Activated CD4-positive, alpha-beta memory T cell treated with anti-CD3 and anti-CD28 coated beads for 36 hours (primary cell): ENCODE data around the gene JAG2. TPM values are rescaled to one million over a fixed set of nuclear protein-coding genes. Genes with fewer than 3 reads are reported as not detected.

Experiments used
- CTCF ChIA-PET: fragments of 350-600 bp; sonication (Branson Sonifier 250); formaldehyde crosslinking; loops from one replicate; lab custom pipeline; 2021; ENCODE audit warnings: antibody characterized with exemption, inconsistent platforms; lab: Charles Lee
- POLR2A ChIA-PET: fragments of 350-600 bp; sonication (Branson Sonifier 250); formaldehyde crosslinking; loops from one replicate; lab custom pipeline; 2021; ENCODE audit warnings: antibody characterized with exemption; lab: Charles Lee
- DNase-seq: peaks from one replicate; pipeline ENCODE4 v3.0.0-alpha.2; 2020
- H3K27ac Mint-ChIP-seq: one replicate; pipeline ENCODE4 v1.8.0; 2021; ENCODE audit warnings: mixed read lengths
- H3K27me3 Mint-ChIP-seq: one replicate; pipeline ENCODE4 v1.8.0; 2021; ENCODE audit warnings: mixed read lengths
- H3K36me3 Mint-ChIP-seq: one replicate; pipeline ENCODE4 v1.8.0; 2021; ENCODE audit warnings: mixed read lengths
- H3K4me1 Mint-ChIP-seq: one replicate; pipeline ENCODE4 v1.8.0; 2021; ENCODE audit warnings: low read depth, mixed read lengths
- H3K4me3 Mint-ChIP-seq: one replicate; pipeline ENCODE4 v1.8.0; 2021; ENCODE audit warnings: mild to moderate bottlenecking, mixed read lengths
- H3K9me3 Mint-ChIP-seq: one replicate; pipeline ENCODE4 v1.8.0; 2021; ENCODE audit warnings: mixed read lengths
- intact Hi-C: fragments of 100-400 bp; cut with micrococcal nuclease; formaldehyde crosslinking; loops from one replicate; pipeline ENCODE4 v1.15.1; 2023
- total RNA-seq, 2 experiments: library from RNA; stranded (reverse); gene quantifications; one replicate each; pipeline ENCODE4 v1.2.3, GENCODE V29; 2021

Gene JAG2
- total RNA-seq, 2 experiments from 2014 or later: 1.6 to 2.4 TPM

DNA sequence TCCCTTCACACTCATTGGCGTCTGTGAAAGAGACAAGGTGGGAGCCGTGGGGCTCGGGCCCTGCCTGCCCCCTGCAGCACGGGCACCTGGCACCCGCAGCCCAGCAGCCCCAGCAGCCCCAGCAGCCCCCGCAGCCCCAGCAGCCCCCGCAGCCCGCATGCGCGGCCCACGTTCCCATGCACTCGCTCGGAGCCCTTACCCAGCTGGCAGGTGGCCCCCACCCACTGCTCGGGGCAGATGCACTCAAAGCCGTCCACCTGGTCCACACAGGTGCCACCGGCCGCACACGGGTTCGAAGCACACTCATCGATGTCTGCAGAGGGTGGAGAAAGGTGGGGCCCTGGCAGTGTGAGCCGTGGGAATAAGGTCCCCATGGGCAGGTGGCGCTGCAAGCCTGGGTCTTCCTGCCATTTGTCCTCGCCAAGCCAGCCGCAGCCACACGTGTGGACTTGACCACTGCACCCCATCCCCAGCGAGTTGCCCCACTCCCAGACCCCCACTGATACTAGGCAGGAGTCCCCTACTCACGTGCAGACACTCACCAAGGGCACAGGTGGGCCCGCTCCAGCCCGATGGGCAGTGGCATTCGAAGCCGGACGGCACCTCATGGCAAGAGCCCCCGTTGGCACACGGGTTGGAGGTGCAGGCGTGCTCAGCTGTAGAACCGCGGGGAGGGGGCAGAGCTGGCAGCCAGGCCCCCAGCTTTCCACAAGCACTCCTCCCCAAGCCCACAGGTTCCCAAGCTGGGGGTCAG is 17.3 kb downstream of the JAG2 start:
- no peak for DNase-seq
- CTCF ChIA-PET: no interaction called here
- Mint-ChIP-seq H3K27ac (no peak overlapping the region), H3K4me3 (no peak overlapping the region), H3K9me3 (no peaks in the 10 kb centered on the region), H3K27me3 (no peaks in the 10 kb centered on the region), H3K4me1 (no peaks in the 10 kb centered on the region), H3K36me3 (no peaks in the 10 kb centered on the region)
- intact Hi-C loops: no loop called here
- POLR2A ChIA-PET: no interaction called here

GRCh38 chr14:105150368-105151083 is 18.1 kb downstream of the JAG2 start:
- Mint-ChIP-seq H3K27me3 (no peaks in the 10 kb centered on the region), H3K4me1 (no peaks in the 10 kb centered on the region), H3K9me3 (no peaks in the 10 kb centered on the region), H3K36me3 (no peaks in the 10 kb centered on the region), H3K4me3 (no peak overlapping the region), H3K27ac (no peak overlapping the region)
- CTCF ChIA-PET: no interaction called here
- no peak for DNase-seq
- POLR2A ChIA-PET: interaction anchor here (0.6 kb wide), 1 partner anchor 65 kb away, joined by 3 read pairs; no protein-coding TSS in a partner anchor
- intact Hi-C loops: no loop called here

DNA sequence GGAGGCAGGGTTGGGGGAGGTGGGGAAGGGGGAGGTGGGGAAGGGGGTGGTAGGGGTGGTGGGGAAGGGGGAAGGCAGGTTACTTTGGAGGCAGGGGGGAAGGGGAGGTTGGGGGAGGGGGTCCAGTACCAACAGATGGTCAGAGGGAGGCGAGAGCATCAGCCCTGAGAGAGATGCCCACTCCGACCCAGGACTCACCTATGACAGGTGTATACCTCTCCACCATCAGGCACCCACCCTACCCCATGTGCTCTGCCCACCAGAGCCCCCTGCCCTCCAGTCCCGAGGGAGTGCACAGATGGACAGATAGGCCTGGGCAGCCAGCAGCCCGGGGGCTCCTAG is 18.6 kb downstream of the JAG2 start:
- no peak overlapping the region for H3K27ac Mint-ChIP-seq
- ChIA-PET CTCF (no interaction called here), POLR2A (interaction anchor here (0.6 kb wide), 1 partner anchor 64 kb away, joined by 3 read pairs; no protein-coding TSS in a partner anchor)
- H3K9me3 Mint-ChIP-seq: no peaks in the 10 kb centered on the region
- H3K27me3 Mint-ChIP-seq: no peaks in the 10 kb centered on the region
- DNase-seq: no peak
- H3K36me3 Mint-ChIP-seq: no peaks in the 10 kb centered on the region
- no peak overlapping the region for H3K4me3 Mint-ChIP-seq
- no peaks in the 10 kb centered on the region for H3K4me1 Mint-ChIP-seq
- intact Hi-C loops: no loop called here

DNA sequence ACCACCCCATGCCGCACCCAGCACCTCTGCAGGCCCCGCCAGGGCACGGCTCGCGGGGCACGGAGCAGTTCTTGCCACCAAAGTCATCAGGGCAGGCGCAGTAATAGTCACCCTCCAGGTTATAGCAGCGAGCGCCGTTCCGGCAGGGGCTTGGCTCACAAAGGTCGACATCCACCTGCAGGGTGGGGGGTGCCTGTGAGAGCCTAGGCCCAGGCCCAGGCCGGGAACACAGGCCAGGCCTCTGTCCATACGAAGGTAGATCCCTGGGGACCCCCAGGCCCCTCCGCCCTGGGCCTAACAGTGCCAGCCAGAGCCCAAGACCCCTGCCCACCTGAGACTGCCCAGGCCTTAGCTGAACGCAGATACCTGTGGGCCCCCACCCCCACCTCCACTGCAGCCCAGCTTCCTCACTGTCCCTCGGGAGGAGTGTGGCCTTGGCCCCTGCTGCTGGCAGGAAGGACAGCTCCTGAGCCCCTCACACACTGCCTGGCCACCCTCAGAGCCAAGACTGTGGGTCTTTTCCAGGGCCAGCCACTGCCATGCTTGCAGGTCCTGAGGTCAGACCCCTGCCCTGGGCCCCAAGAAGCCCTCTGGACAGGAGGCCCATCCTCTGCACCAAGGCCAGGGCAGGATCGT is 19.3 kb downstream of the JAG2 start:
- H3K4me1 Mint-ChIP-seq: no peaks in the 10 kb centered on the region
- no peak overlapping the region for H3K4me3 Mint-ChIP-seq
- H3K27me3 Mint-ChIP-seq: no peaks in the 10 kb centered on the region
- no peaks in the 10 kb centered on the region for H3K36me3 Mint-ChIP-seq
- intact Hi-C loops: no loop called here
- ChIA-PET CTCF (no interaction called here), POLR2A (no interaction called here)
- no peak overlapping the region for H3K27ac Mint-ChIP-seq
- H3K9me3 Mint-ChIP-seq: no peaks in the 10 kb centered on the region
- no peak for DNase-seq

DNA sequence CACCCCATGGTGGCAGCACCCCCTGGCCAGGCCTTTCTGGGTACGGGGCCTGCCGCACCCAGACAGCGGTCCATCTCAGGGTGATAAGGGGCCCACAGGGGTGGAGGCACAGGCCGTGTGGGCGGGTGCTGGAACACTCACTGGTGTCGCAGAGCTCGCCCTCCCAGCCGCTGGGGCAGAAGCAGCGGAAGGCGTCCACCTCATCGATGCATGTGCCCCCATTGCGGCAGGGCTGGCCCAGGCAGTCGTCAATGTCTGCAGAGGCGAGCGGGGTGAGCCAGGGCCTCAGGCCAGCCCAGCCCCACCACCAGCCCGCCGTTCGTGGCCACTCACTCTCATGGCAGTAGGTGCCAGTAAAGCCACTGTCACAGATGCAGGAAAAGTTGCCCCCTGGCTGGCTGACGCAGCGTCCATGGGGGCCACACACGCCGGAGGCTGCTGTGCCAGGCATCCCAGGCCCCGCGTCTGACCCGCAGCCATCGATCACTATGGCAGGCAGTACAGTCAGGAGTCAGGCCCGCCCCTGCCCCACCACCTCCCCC is 19.9 kb downstream of the JAG2 start:
- Mint-ChIP-seq H3K9me3 (no peaks in the 10 kb centered on the region), H3K4me1 (no peaks in the 10 kb centered on the region), H3K27ac (no peak overlapping the region), H3K27me3 (no peaks in the 10 kb centered on the region), H3K36me3 (no peaks in the 10 kb centered on the region), H3K4me3 (no peak overlapping the region)
- ChIA-PET CTCF (no interaction called here), POLR2A (no interaction called here)
- intact Hi-C loops: no loop called here
- no peak for DNase-seq

DNA sequence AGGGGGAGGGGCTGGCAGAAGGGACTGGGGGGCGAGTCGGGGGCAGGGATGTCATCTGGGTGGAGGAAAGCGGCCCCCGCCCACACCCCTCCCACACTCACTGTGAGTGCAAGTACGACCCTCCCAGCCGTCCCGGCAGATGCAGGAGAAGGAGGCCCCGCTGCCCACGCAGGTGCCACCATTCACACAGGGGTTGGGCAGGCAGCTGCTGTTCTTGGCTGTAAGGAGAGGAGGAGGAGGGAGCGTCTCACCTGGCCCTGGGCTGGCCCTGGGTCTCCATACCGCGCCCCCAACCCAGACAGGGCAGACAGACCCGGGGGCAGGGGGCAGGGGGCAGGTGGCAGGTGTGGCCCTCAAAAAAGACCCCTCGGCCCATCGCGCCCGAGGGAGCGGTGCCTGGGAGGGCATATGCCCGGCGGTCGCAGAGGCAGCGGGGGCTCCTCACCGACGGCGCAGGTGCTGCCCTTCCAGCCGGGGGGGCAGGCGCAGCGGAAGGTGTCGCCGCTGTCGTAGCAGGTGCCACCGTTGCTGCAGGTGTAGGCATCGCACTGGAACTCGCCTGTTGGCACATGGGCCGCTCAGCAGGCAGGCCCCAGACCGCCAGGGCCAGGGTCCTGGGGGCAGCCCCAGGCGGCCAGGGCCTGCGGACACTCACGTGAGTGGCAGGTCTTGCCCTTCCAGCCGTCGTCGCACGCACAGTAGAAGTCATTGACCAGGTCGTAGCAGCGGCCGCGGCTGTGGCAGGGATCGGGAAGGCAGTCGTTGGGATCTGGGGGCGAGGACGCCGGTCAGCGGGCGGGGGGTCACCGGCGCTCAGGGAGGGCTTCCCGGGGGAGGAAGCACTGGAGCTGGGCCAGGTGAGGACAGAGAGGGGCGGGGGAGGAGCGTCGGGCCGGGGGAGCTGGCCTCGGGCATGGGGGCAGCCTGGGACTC is 20.6 kb downstream of the JAG2 start:
- DNase-seq: no peak
- no peaks in the 10 kb centered on the region for H3K4me1 Mint-ChIP-seq
- H3K4me3 Mint-ChIP-seq: no peak overlapping the region

DNA sequence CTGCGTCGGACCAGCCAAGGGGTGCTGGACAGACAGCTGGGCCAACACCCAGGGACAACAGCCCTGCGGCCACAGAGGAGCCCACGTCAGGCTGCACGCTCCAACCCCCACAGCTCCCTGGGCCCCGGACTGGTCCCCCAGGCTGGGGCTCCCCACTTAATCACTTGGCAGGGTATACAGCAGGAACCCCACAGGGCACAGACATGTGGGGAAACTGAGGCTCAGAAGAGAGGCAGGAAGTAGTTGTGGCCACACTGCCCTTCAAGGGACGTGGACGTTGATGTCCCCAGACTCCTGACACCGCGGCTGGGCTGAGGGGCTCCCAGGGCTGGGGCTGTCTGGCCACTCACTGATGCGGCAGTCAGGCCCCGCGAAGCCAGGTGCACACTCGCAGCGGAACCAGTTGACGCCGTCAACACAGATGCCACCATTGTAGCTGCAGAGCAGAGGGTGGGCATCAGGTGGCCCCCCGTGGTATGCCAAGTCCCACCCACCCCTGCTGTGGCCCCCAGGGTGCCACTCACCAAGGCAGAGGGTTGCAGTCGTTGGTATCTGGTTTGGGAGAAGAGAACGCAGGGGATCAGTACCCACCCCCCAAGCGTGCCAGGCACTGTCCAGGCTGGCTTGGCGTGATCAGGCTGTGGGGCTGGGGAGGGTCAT is 21.5 kb downstream of the JAG2 start:
- intact Hi-C loops: no loop called here
- Mint-ChIP-seq H3K4me1 (no peaks in the 10 kb centered on the region), H3K4me3 (no peak overlapping the region), H3K9me3 (no peaks in the 10 kb centered on the region), H3K27me3 (no peaks in the 10 kb centered on the region), H3K27ac (no peak overlapping the region), H3K36me3 (no peaks in the 10 kb centered on the region)
- ChIA-PET POLR2A (no interaction called here), CTCF (no interaction called here)
- DNase-seq: no peak

More for the DNA sequence above, 20.6 kb downstream of the JAG2 start:
- H3K27ac Mint-ChIP-seq: no peak overlapping the region
- no peaks in the 10 kb centered on the region for H3K36me3 Mint-ChIP-seq
- POLR2A ChIA-PET: no interaction called here
- CTCF ChIA-PET: no interaction called here
- intact Hi-C loops: no loop called here
- H3K9me3 Mint-ChIP-seq: no peaks in the 10 kb centered on the region
- H3K27me3 Mint-ChIP-seq: no peaks in the 10 kb centered on the region

DNA sequence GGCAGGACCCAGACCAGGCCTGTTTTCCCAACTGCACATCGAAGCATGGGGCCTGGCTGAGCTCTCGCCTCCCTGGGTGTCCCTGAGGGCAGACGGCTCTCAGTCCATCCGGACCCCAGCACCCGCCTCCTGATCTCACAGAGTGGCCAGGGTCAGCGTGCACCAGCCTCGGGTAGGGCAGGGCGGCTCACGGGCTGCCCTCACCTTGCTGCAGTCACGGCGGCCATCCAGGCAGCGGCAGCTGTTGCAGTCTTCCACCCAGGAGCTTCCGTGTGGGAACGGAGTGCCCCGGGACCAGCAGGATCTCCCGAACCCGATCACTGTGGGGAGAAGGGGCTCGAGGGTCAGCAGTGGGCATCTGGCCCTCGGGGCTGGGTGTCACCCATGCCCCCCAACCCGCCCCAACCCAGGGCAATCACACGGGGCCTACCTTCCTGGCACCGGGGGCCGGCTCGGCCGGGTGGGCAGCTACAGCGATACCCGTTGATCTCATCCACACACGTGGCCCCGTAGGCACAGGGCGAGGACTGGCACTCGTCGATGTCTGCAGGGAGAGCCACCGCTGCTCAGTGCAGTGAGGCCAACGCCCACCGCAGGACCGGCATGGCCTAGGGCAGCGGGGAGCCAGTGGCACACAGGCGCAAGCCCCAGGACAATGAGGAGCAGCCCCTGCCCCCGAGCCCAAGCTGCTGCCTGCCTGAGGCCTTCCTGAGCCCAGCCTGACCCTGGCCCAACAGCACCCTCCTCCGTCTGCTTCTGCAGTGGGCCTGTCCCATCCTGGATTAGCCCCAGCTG is 22.2 kb downstream of the JAG2 start:
- peaks cover 2% of the 10 kb centered on the region for H3K36me3 Mint-ChIP-seq
- no peak overlapping the region for H3K27ac Mint-ChIP-seq
- POLR2A ChIA-PET: no interaction called here
- H3K27me3 Mint-ChIP-seq: no peaks in the 10 kb centered on the region
- no peak overlapping the region for H3K4me3 Mint-ChIP-seq
- intact Hi-C loops: no loop called here
- H3K4me1 Mint-ChIP-seq: no peaks in the 10 kb centered on the region
- no peak for DNase-seq
- CTCF ChIA-PET: no interaction called here
- peaks cover 2% of the 10 kb centered on the region for H3K9me3 Mint-ChIP-seq

DNA sequence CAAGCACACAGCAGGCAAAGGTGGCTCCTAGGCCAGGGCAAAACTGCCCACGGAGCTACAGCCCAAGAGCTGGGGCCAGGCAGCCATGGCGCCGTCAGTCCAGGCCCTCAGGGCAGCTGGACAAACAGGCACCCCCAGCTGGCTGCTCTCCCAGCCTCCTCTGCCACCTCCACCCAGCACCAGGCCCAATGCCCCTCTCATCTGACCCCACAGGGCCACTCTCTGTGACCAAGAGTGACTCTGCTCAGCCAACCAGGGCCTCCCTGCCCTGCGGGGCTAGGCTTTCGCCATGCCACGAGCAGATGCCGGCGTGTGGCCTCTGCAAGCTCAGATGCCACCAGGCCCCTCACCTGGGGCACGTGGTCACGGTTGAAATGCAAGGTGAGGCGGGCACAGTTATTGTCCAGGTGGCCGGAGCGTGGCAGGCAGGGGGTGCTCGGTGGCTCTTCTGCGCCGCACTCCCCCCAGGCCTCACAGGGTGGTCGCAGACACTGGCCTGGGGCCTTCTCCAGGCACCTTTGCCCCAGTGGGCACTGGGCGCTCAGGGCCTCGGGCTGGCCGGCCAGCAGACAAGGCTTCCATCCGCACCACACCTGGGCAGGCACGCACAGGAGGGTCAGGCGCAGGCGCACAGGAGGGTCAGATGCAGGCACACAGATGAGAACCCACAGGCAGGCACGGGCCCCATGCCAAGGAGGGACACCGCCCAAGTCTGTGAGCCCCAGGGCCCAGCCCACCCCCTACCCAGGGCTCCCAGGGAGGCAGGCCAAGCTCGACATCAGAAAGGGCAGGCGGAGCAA is 23.0 kb downstream of the JAG2 start:
- no peak overlapping the region for H3K27ac Mint-ChIP-seq
- H3K9me3 Mint-ChIP-seq: peaks cover 7% of the 10 kb centered on the region
- H3K36me3 Mint-ChIP-seq: peaks cover 2% of the 10 kb centered on the region
- H3K27me3 Mint-ChIP-seq: no peaks in the 10 kb centered on the region
- intact Hi-C loops: no loop called here
- no peak overlapping the region for H3K4me3 Mint-ChIP-seq
- POLR2A ChIA-PET: no interaction called here
- no peak for DNase-seq
- no peaks in the 10 kb centered on the region for H3K4me1 Mint-ChIP-seq
- CTCF ChIA-PET: no interaction called here

- CTCF ChIA-PET: no interaction called here
- no peak overlapping the region for H3K27ac Mint-ChIP-seq
- POLR2A ChIA-PET: no interaction called here
- H3K36me3 Mint-ChIP-seq: peaks cover 2% of the 10 kb centered on the region
- intact Hi-C loops: no loop called here
- no peaks in the 10 kb centered on the region for H3K4me1 Mint-ChIP-seq
- H3K9me3 Mint-ChIP-seq: peaks cover 14% of the 10 kb centered on the region
- no peak overlapping the region for H3K4me3 Mint-ChIP-seq
- no peaks in the 10 kb centered on the region for H3K27me3 Mint-ChIP-seq
- no peak for DNase-seq
These were observed 23.8 kb downstream of the JAG2 start for GRCh38 chr14:105144666-105145380.
